GM19035 (cell line): ENCODE results near the gene PIP5K1A.

ENCODE experiments used
- ATAC-seq: cut with Tn5 transposase; IDR thresholded peaks from one replicate; pipeline ENCODE4 v1.9.1; 2021; ENCODE audit not compliant: unreplicated experiment

PIP5K1A gene

DNA sequence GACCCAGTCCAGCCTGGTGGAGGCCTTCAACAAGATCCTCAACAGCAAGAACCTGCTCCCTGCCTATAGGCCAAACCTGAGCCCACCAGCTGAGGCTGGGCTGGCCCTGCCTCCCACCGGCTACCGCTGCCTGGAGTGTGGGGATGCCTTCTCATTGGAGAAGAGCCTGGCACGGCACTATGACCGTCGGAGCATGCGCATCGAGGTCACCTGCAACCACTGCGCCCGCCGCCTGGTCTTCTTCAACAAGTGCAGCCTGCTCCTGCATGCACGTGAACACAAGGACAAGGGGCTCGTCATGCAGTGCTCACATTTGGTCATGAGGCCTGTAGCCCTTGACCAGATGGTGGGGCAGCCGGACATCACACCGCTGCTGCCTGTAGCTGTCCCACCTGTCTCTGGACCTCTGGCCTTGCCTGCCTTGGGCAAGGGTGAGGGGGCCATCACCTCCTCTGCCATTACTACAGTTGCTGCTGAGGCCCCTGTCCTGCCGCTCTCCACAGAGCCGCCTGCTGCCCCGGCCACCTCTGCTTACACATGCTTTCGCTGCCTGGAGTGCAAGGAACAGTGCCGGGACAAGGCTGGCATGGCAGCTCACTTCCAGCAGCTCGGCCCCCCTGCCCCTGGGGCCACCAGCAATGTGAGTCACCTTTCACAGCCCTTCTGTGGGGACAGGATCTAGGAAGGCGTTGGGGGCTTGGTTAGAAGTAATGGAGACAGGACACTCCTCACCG, 89.6 kb downstream of the PIP5K1A start:
- no peak for ATAC-seq

- ATAC-seq = no peak
These were observed 90.2 kb downstream of the PIP5K1A start for GRCh38 chr1:151288502-151288901.

DNA sequence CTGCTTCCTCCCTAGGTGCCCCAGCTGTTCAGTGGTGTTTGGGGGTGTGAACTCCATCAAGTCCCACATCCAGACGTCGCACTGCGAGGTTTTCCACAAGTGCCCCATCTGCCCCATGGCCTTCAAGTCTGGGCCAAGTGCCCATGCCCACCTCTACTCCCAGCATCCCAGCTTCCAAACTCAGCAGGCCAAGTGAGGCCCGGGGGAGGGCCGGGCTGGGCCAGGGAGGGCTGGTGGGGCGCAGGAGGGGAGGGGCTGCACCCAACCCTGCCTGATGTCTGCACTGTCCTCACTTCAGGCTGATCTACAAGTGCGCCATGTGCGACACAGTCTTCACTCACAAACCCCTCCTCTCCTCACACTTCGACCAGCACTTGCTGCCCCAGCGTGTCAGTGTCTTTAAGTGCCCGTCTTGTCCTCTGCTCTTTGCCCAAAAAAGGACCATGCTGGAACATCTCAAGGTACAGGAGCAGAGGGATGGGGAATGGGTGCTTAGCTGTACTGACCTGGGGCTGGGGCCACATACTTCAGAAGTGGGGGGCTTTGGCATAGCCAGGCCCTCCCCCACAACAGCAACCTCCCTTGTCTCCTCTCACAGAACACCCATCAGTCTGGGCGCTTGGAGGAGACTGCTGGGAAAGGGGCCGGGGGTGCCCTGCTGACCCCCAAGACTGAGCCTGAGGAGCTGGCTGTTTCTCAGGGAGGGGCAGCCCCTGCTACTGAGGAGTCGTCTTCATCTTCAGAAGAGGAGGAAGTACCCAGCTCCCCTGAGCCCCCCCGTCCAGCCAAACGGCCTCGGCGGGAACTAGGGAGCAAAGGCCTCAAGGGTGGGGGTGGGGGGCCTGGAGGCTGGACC, 91.0 kb downstream of the PIP5K1A start:
- no peak for ATAC-seq

DNA sequence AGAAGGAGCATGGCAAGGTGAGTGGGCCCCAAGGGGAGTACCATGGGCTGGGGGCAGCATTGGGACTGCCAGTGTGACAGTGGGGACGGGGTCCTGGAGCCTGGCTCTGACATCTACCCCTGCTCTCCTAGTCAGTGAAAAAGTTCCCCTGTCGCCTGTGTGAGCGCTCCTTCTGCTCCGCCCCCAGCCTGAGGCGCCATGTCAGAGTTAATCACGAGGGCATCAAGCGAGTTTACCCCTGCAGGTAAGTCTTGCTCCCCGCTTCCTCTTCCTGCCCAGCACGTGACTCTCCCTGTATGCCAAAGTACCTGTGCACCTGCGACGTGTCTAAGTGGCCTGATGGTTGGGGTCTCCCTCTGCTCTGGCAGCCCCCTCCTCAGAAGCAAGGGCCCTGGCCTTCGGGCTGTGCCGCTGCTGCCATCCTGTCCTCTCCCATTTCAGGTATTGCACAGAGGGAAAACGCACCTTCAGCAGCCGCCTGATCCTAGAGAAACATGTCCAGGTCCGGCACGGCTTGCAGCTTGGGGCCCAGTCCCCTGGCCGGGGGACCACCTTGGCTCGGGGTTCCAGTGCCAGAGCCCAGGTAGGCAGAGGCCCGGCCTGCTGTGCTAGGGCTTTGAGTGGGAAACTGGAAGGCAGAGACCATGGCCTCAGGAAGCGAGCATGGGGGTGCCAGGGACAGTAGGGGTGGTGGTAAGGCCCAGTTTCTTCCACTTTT, 91.8 kb downstream of the PIP5K1A start:
- no peak for ATAC-seq

DNA sequence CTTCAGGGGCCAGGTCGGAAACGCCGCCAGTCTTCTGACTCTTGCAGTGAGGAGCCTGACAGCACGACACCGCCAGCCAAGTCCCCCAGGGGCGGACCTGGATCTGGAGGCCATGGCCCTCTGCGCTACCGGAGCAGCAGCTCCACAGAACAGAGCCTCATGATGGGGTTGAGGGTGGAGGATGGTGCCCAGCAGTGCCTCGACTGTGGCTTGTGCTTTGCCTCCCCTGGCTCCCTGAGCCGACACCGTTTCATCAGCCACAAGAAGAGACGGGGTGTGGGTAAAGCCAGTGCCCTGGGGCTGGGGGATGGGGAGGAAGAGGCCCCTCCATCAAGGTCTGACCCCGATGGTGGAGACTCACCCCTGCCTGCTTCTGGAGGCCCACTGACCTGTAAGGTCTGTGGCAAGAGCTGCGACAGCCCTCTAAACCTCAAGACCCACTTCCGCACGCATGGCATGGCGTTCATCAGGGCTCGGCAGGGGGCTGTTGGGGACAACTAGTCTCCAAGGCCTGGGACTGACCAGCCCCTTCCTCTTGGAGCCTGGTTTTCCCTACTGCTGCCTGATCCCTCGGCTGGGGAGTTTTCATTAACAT, 92.5 kb downstream of the PIP5K1A start:
- ATAC-seq = no peak

DNA sequence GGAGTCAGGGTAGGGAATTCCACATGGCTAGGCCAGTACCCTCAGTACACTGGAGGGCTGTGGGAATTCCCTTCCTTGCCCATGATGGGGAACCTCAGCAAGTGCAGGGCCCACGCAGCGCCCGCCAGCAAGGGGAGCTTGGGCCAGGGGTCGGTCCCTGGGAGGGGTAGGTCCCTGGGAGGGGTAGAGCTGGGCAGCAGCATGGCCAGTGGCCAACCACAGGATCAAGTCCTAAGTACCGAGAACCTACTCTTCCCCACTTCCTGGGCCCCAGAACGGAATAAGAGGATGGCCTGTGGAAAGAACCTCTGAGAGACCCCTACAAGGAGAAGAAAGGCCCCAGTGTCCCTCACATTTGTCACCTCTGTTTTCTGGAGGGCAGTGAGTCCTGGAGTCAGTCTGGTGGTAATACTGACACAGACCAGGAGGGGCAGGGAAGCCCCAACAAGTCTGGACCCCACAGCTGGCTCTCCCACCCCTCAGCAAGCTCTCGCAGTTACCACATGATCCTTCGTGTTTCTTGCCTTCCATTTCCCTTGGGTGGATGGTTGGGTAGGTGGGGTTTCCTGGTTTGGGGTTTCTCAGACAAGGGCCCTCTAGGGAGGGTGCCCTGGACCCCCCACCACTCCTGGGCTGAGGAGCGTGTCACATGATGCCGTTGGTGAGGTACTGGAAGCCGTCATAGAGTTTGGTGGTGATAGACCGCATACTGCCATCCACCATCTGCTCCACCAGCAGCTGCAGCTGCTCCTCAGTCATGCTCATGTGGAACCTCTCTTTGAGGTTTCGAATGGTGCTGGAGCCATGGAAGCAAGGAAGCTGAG, 94.1 kb downstream of the PIP5K1A start:
- no peak for ATAC-seq

GRCh38 chr1:151293093-151293492, 94.7 kb downstream of the PIP5K1A start:
- ATAC-seq = no peak

GRCh38 chr1:151294742-151295462, 96.5 kb downstream of the PIP5K1A start:
- no peak for ATAC-seq
